ENCODE results near the gene GPER1. TPM values are rescaled to one million over a fixed set of nuclear protein-coding genes. Genes with fewer than 3 reads are reported as not detected.
"Not testable (repeated sequence)": the region's sequence is repeated elsewhere in the genome, so short reads cannot be mapped to it uniquely, and the experiment has no call there.

GPER1 gene
- total RNA-seq, 1 donor from 2014 or later: 2.0 TPM

GRCh38 chr7:1140476-1141104 is 52.7 kb downstream of the GPER1 start:
- DNase-seq (ENCODE audit: low read depth, low spot score): no peak

- no peak for DNase-seq (ENCODE audit: low read depth, low spot score)
These were observed 53.7 kb downstream of the GPER1 start for GRCh38 chr7:1141651-1142050.

GRCh38 chr7:1142051-1142635 is 54.2 kb downstream of the GPER1 start:
- DNase-seq (ENCODE audit: low read depth, low spot score): no peak

DNA sequence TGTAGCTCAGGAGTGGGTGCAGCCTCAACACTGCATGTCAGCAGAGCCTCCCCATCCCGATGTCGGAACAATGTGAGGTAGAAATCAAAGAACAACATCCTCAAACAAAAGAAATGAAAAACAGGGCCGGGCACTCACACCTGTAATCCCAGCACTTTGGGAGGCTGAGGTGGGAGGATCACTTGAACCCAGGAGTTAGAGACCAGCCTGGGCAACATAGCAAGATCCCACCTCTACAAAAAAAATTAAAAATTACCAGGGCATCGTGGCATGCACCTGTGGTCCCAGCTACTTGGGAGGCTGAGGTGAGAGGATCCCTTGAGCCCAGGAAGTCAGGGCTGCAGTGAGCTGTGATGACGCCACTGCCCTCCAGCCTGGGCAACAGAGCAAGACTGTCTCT is 55.1 kb downstream of the GPER1 start:
- not testable (repeated sequence) for DNase-seq (ENCODE audit: low read depth, low spot score)

Other genes with a start within 250 kb of the GPER1 start
- 38.5 and 44.2 TPM in 2 replicates for gene GET4, start 211.6 kb upstream of the GPER1 start, total RNA-seq
- 0.79 and 1.8 TPM in 2 replicates for gene ADAP1, start 133.4 kb upstream of the GPER1 start, total RNA-seq
- gene COX19, start 112.6 kb upstream of the GPER1 start, total RNA-seq: 5.9 and 7.7 TPM in 2 replicates
- not detected in 2 replicates for gene CYP2W1, start 104.9 kb upstream of the GPER1 start, total RNA-seq
- gene GPR146, start 43.6 kb upstream of the GPER1 start, total RNA-seq: 17.4 and 29.8 TPM in 2 replicates
- 14.3 and 24.7 TPM in 2 replicates for gene ZFAND2A, start 72.1 kb downstream of the GPER1 start, total RNA-seq
- not detected in 2 replicates for gene UNCX, start 144.8 kb downstream of the GPER1 start, total RNA-seq

Measured in pulmonary artery endothelial cell (primary cell).